ENCODE data around the gene USP14.

DNA sequence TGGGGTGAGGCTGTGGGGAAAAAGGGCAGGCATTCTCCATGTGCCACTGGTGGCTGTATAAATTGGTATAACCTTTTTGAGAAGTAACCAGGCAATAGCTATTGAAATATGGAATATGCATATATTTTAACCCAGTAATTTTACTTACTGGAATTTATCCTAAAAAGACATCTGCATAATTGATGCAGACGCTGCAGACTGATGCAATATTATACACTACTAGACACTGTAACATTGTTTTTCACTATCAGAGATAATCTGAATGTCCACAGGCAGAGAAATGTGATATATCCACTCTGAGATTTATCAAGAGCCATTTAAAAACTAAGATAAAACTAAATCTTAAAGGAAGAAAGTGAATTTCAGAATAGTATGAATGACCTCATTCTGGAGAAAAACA is 94.8 kb downstream of the USP14 start:
- TF ChIP-seq, protein P1, sequence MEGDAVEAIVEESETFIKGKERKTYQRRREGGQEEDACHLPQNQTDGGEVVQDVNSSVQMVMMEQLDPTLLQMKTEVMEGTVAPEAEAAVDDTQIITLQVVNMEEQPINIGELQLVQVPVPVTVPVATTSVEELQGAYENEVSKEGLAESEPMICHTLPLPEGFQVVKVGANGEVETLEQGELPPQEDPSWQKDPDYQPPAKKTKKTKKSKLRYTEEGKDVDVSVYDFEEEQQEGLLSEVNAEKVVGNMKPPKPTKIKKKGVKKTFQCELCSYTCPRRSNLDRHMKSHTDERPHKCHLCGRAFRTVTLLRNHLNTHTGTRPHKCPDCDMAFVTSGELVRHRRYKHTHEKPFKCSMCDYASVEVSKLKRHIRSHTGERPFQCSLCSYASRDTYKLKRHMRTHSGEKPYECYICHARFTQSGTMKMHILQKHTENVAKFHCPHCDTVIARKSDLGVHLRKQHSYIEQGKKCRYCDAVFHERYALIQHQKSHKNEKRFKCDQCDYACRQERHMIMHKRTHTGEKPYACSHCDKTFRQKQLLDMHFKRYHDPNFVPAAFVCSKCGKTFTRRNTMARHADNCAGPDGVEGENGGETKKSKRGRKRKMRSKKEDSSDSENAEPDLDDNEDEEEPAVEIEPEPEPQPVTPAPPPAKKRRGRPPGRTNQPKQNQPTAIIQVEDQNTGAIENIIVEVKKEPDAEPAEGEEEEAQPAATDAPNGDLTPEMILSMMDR (IDR thresholded peaks at IDR 0.05): no peak
- no peak for TF ChIP-seq POLR2A (IDR thresholded peaks at IDR 0.05)
